Transverse colon (tissue), 4 donors: Measurements from ENCODE around the gene PNLIP. TPM values are rescaled to one million over a fixed set of nuclear protein-coding genes. Genes with fewer than 3 reads are reported as not detected.

Experiments used
- DNase-seq: peaks from one replicate; pipeline ENCODE4 v3.0.0-alpha.2; 2019
- H3K27ac ChIP-seq, 4 donors: fragments of 200-600 bp; sonication (generic); 2 replicates each; pipeline ENCODE4 v1.5.1; 2016 to 2018; ENCODE audit warnings: inconsistent platforms in 4 of 4
- H3K27me3 ChIP-seq: fragments of 200-600 bp; sonication (generic); 2 replicates; pipeline ENCODE4 v1.5.1; 2017; ENCODE audit warnings: inconsistent platforms
- H3K36me3 ChIP-seq, 4 donors: fragments of 200-600 bp; sonication (generic); 2 replicates each; pipeline ENCODE4 v1.5.1; 2017 to 2019; ENCODE audit warnings: inconsistent platforms in 4 of 4
- H3K4me1 ChIP-seq, 4 donors: fragments of 200-600 bp; sonication (generic); 2 replicates each; pipeline ENCODE4 v1.5.1; 2017 to 2020; ENCODE audit warnings: inconsistent platforms in 4 of 4
- H3K4me3 ChIP-seq, 4 donors: fragments of 200-600 bp; sonication (generic); 1 replicate in 1 of 4; 2 replicates in 3 of 4; pipeline versions ENCODE4 v1.5.1 to v1.6.1; 2017 to 2019; ENCODE audit warnings: inconsistent platforms in 4 of 4
- H3K9me3 ChIP-seq, 2 donors: fragments of 200-600 bp; sonication (generic); 2 replicates each; pipeline ENCODE4 v1.5.1; 2017 to 2019; ENCODE audit warnings: inconsistent platforms in 2 of 2
- CTCF ChIP-seq, 5 experiments: fragments of 200-600 bp in 3 of 5; fragments of 450-650 bp in 2 of 5; sonication (generic) in 3 of 5; IDR thresholded peaks; 1 replicate in 2 of 5; 2 replicates in 3 of 5; pipeline ENCODE4 v1.5.1; 2016 to 2017; ENCODE audit warnings: antibody characterized with exemption in 5 of 5, inconsistent platforms in 3 of 5, mild to moderate bottlenecking in 2 of 5, moderate library complexity in 1 of 5
- EP300 ChIP-seq: sonication (generic); formaldehyde crosslinking; IDR thresholded peaks from one replicate; pipeline ENCODE4 v1.6.1; 2017; ENCODE audit warnings: antibody characterized with exemption, low read depth
- POLR2A ChIP-seq: fragments of 450-650 bp; IDR thresholded peaks from one replicate; pipeline ENCODE4 v1.6.1; 2016; ENCODE audit warnings: antibody characterized with exemption, mild to moderate bottlenecking, moderate library complexity
- POLR2AphosphoS5 ChIP-seq, 3 donors: sonication (generic); formaldehyde crosslinking; IDR thresholded peaks; one replicate each; pipeline ENCODE4 v1.6.1; 2016; ENCODE audit warnings: antibody characterized with exemption in 3 of 3
- WGBS, 2 donors: methylation state at CpG; one replicate each; pipeline ENCODE4 v1.1.5; 2018; ENCODE audit warnings: low coverage in 1 of 2; 5-methylcytosine and 5-hydroxymethylcytosine counted together
- in situ Hi-C, 4 donors: fragments of 200-750 bp; cut with MboI; loops; one replicate each; pipeline versions ENCODE4 v1.15.0 to v1.15.1; 2017; ENCODE audit warnings: low sequenced_read_pairs in 3 of 4, low pct_ligation_motif_present in 1 of 4, low pct_unique_long_range_greater_than_20kb in 1 of 4
- intact Hi-C: fragments of 100-400 bp; cut with DNase I; formaldehyde crosslinking; loops from one replicate; pipeline ENCODE4 v1.15.1; 2023; ENCODE audit warnings: low total_unique reads
- total RNA-seq, 4 donors: library from RNA; depleted of rRNA; stranded (reverse); fragments of >200 nt; gene quantifications; one replicate each; pipeline ENCODE4 v1.1.0, GENCODE V29; 2016

Gene PNLIP
- total RNA-seq, 4 donors from 2014 or later: not detected

DNA sequence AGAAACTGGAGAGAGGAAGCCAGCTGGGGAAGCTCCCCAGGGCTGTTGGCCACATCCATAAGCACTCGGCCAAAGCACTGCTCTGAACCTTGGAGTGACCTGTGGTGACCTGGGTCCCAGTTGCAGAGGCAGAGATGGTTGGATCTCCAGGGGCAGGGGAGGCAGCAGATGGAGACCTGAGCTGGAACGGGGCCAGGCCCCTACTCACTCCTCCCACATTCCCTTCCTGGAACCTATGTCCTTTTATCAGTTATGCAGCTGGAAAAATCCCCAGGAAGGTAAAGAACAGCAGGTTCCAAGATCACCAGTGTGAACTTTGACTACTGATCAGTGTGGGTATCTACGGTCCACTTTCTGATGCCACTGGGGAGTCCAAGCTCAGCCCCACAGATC is 65.4 kb downstream of the PNLIP start:
- WGBS, 2 donors: 69 to 71% methylated on average over 1 to 3 of the region's 3 CpGs
- Histone ChIP-seq H3K4me1 (peaks cover 0 to 10% (median 0%) of the 10 kb centered on the region in 4 donors), H3K9me3 (no peaks in the 10 kb centered on the region), H3K27me3 (peaks cover 19% of the 10 kb centered on the region), H3K36me3 (no peaks in the 10 kb centered on the region), H3K27ac (no peak overlapping the region), H3K4me3 (no peak overlapping the region)
- TF ChIP-seq POLR2A: no peak
- TF ChIP-seq EP300: no peak
- no peak for TF ChIP-seq CTCF (IDR thresholded peaks at IDR 0.05)
- no peak for TF ChIP-seq POLR2AphosphoS5 (IDR thresholded peaks at IDR 0.05)
- in situ Hi-C loops (no loop called here), intact Hi-C loops (no loop called here)
- no peak for DNase-seq

DNA sequence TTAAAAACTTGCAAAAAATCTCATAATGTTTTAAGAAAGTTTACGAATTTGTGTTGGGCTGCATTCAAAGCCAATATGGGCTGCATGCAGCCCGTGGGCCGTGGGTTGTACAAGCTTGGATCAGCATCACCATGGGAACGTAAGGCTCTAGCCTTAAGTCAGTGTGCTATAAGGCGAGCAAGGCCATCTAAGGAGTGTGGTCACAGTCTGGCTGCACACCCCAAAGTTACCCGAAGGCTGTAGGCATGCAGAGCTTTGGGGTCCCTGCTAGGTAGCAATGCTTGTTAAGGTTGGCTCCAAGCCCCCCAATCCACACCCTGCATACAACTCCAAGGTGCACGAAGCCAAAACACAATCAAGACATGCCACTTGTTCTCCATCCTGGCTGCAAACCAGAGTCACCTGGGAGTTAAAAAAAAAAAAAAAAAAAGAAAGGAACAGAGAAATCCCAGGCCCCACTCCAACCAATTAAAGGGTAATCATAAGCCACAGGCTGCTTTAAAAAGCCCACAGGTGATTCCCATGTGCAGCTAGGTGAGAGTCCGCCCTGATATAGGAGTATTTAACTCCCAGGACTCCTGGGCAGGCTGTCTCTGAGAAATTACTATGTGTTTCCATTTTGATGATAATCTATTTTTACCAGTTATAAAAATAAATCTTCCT is 66.5 kb downstream of the PNLIP start:
- TF ChIP-seq CTCF (IDR thresholded peaks at IDR 0.05): no peak
- TF ChIP-seq POLR2AphosphoS5 (IDR thresholded peaks at IDR 0.05): no peak
- TF ChIP-seq POLR2A: no peak
- TF ChIP-seq EP300: no peak
- H3K9me3 ChIP-seq: no peaks in the 10 kb centered on the region
- in situ Hi-C loops (no loop called here), intact Hi-C loops (no loop called here)
- no peak for DNase-seq
- peaks cover 0 to 10% (median 0%) of the 10 kb centered on the region in 4 donors for H3K4me1 ChIP-seq
- peaks cover 19% of the 10 kb centered on the region for H3K27me3 ChIP-seq
- H3K4me3 ChIP-seq: no peak overlapping the region
- no peaks in the 10 kb centered on the region for H3K36me3 ChIP-seq
- no peak overlapping the region for H3K27ac ChIP-seq
- 74 to 88% methylated on average over 6 to 8 of the region's 8 CpGs for WGBS, 2 donors

GRCh38 chr10:116613471-116613870 is 67.7 kb downstream of the PNLIP start:
- DNase-seq: no peak
- Histone ChIP-seq H3K27ac (no peak overlapping the region), H3K4me3 (no peak overlapping the region), H3K27me3 (peaks cover 19% of the 10 kb centered on the region), H3K9me3 (no peaks in the 10 kb centered on the region), H3K4me1 (peaks cover 0 to 10% (median 0%) of the 10 kb centered on the region in 4 donors), H3K36me3 (no peaks in the 10 kb centered on the region)
- in situ Hi-C loops: no loop called here
- WGBS, 2 donors: 20 to 72% methylated on average over 1 to 2 of the region's 2 CpGs
- TF ChIP-seq CTCF (IDR thresholded peaks at IDR 0.05): no peak
- no peak for TF ChIP-seq EP300
- TF ChIP-seq POLR2AphosphoS5 (IDR thresholded peaks at IDR 0.05): no peak
- no peak for TF ChIP-seq POLR2A
- intact Hi-C loops: no loop called here

DNA sequence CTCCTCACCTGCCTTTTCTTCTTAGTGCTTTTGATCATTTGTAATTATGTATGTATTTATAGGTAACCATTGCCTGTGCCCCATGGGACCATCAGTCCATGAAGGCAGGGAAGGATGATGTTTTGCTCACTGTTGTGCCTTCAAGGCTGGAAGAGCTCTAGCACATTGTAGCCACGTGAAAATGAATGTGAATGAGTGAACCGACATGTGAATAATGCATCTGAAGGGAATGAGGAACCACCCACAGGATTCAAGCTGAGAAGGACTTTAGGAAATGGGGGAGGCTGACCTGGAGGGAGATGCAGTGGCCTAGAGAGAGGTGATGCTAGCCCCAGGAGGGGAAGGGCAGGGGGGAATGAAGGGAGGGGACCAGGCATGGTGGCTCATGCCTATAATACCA is 69.1 kb downstream of the PNLIP start:
- intact Hi-C loops: no loop called here
- in situ Hi-C loops: no loop called here
- 53 to 81% methylated on average over 2 of the region's 2 CpGs for WGBS, 2 donors
- Histone ChIP-seq H3K4me3 (no peak overlapping the region), H3K36me3 (no peaks in the 10 kb centered on the region), H3K27me3 (peaks cover 11% of the 10 kb centered on the region), H3K27ac (no peak overlapping the region), H3K9me3 (no peaks in the 10 kb centered on the region), H3K4me1 (peaks cover 0 to 10% (median 4%) of the 10 kb centered on the region in 4 donors)
- no peak for DNase-seq
- TF ChIP-seq POLR2A (no peak), CTCF (IDR thresholded peaks at IDR 0.05) (no peak), EP300 (no peak), POLR2AphosphoS5 (IDR thresholded peaks at IDR 0.05) (no peak)
